K562 (cell line): ENCODE results near the gene CD164L2. TPM values are rescaled to one million over a fixed set of nuclear protein-coding genes. Genes with fewer than 3 reads are reported as not detected.

Experiments
- ETV1 ChIP-seq: fragments of 450-650 bp; conservative IDR thresholded peaks from 2 replicates; pipeline ENCODE4 v1.6.1; 2016; ENCODE audit warnings: missing genetic modification characterization, control low read depth, low read depth, missing compliant biosample characterization
- FOXA1 ChIP-seq: fragments of 450-650 bp; IDR thresholded peaks from 2 replicates; pipeline ENCODE4 v1.6.1; 2016; ENCODE audit warnings: mild to moderate bottlenecking, borderline replicate concordance
- JUN ChIP-seq, 2 experiments: sonication (generic) in 1 of 2; formaldehyde crosslinking in 1 of 2; IDR thresholded peaks; 2 replicates each; pipeline versions ENCODE4 v1.6.1 to v1.8.0; 2012 to 2022; ENCODE audit warnings: borderline replicate concordance in 2 of 2, mild to moderate bottlenecking in 2 of 2, improper control_type of control experiment in 1 of 2, low read depth in 1 of 2, low read length in 1 of 2, missing genetic modification reagents in 1 of 2
- PYGO2 ChIP-seq: fragments of 450-650 bp; IDR thresholded peaks from 2 replicates; pipeline ENCODE4 v1.6.1; 2016; ENCODE audit warnings: mild to moderate bottlenecking, missing genetic modification characterization, moderate library complexity, missing compliant biosample characterization
- RBM25 ChIP-seq: fragments of 200-400 bp; formaldehyde crosslinking; IDR thresholded peaks from 2 replicates; pipeline ENCODE4 v1.6.1; 2018; ENCODE audit warnings: low read length, low read depth, moderate library complexity; ENCODE audit not compliant: severe bottlenecking
- SMAD2 ChIP-seq: fragments of 150-350 bp; IDR thresholded peaks from 2 replicates; pipeline ENCODE4 v1.6.1; 2014; ENCODE audit warnings: low read depth, mild to moderate bottlenecking, low read length
- SMARCA4 ChIP-seq: fragments of 450-650 bp; IDR thresholded peaks from 2 replicates; pipeline ENCODE4 v1.6.1; 2016
- TAL1 ChIP-seq: fragments of 450-650 bp; IDR thresholded peaks from 2 replicates; pipeline ENCODE4 v1.6.1; 2016; ENCODE audit warnings: mild to moderate bottlenecking
- ZKSCAN8 ChIP-seq: fragments of 200-800 bp; sonication (Bioruptor generic); IDR thresholded peaks from 2 replicates; pipeline ENCODE4 v1.6.1; 2016; ENCODE audit warnings: missing genetic modification characterization, missing compliant biosample characterization
- ZNF445 ChIP-seq: fragments of 250-450 bp; sonication (Bioruptor Pico); IDR thresholded peaks from 2 replicates; pipeline ENCODE4 v1.4.0; 2020; ENCODE audit warnings: low read depth, mild to moderate bottlenecking, moderate library complexity
- ZNF695 ChIP-seq: fragments of 450-650 bp; formaldehyde crosslinking; IDR thresholded peaks from 2 replicates; pipeline ENCODE4 v1.4.0; 2020; ENCODE audit warnings: mild to moderate bottlenecking, moderate library complexity
- ZNF766 ChIP-seq: fragments of 200-800 bp; sonication (Bioruptor generic); conservative IDR thresholded peaks from 2 replicates; pipeline ENCODE4 v1.6.1; 2016; ENCODE audit warnings: missing genetic modification characterization, missing compliant biosample characterization
- polyA plus RNA-seq, 8 experiments: library from polyadenylated mRNA; depleted of rRNA in 4 of 8; stranded (reverse) in 5 of 8; unstranded in 3 of 8; fragments of >200 nt; fragmentation: Nextera tagmentation in 2 of 8; fragmentation: Illumina TruSeq in 1 of 8; extraction: Ambion mirVana in 2 of 8; extraction: Trizol in 1 of 8; gene quantifications; 2 replicates each; pipeline versions ENCODE4 v1.2.1 to v1.2.3, GENCODE V29; 2011 to 2014; ENCODE audit warnings: inconsistent platforms in 1 of 8, missing spikeins in 1 of 8
- total RNA-seq, 7 experiments: library from RNA; depleted of rRNA in 6 of 7; stranded (reverse); fragments of >200 nt in 6 of 7; fragmentation: Illumina TruSeq in 2 of 7; extraction: Trizol in 2 of 7; gene quantifications; 2 replicates each; pipeline versions ENCODE4 v1.2.1 to v1.2.3, GENCODE V29; 2011 to 2021; ENCODE audit warnings: low replicate concordance in 1 of 7
- TF ChIP-seq, protein P1 (sequence below): fragments of 450-650 bp; formaldehyde crosslinking; IDR thresholded peaks from 2 replicates; pipeline ENCODE4 v1.4.0; 2022; ENCODE audit warnings: missing genetic modification characterization
- TF ChIP-seq, protein P2 (sequence below): fragments of 200-400 bp; formaldehyde crosslinking; IDR thresholded peaks from 2 replicates; pipeline ENCODE4 v1.6.1; 2017; ENCODE audit warnings: mild to moderate bottlenecking, low read depth, low read length, moderate library complexity

CD164L2 gene
- total and polyA plus RNA-seq, 9 of the 15 experiments (the other 6 are each of a cell fraction or from before 2014, with no cell fraction given), result 0.08 to 0.92 (median 0.38) TPM; not detected in 1

DNA sequence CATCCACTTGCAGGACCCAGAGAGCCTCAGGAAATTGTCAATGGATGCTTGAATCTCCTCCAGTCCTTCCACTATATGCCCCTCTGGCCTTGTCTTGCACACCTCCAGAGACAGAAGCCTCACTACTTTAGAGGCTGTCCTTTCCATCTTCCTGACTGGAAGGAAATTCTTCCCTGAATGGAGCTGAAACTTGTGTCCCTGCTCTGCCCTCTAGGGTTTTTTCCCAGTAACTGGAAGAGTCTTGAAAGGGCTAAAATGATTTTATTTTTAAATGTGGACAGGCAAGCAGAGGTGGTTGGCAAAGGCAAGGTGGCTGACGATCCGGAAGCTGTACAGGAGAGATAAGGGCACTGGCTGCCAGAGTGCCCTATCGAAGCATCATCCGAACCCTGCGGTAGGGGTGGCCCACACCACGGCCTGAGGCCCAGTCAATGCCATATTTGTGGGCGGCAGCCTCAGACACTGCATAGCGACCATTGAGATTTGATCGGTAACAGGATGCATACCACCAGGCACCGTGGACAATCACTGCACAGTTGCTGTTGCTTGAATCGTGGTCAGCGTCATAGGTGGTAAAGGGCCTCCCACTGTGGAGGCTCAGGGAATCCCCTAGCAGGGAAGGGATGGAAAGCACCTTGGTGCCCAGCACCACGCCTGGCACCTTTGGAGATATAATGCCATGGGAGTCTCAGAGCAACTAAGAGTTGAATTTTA lies 14.1 kb downstream of the CD164L2 start (continued):
- no peak for TF ChIP-seq ZKSCAN8 (CRISPR knock-in tag)
- TF ChIP-seq, protein P1, sequence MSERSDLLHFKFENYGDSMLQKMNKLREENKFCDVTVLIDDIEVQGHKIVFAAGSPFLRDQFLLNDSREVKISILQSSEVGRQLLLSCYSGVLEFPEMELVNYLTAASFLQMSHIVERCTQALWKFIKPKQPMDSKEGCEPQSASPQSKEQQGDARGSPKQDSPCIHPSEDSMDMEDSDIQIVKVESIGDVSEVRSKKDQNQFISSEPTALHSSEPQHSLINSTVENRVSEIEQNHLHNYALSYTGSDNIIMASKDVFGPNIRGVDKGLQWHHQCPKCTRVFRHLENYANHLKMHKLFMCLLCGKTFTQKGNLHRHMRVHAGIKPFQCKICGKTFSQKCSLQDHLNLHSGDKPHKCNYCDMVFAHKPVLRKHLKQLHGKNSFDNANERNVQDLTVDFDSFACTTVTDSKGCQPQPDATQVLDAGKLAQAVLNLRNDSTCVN, result no peak
- TF ChIP-seq PYGO2 (tag), result no peak
- TF ChIP-seq SMAD2, result no peak
- TF ChIP-seq ZNF766 (CRISPR knock-in tag), result no peak
- TF ChIP-seq SMARCA4, result 0 out of 2 replicates have a peak, but pooled peaks have one; percentile 14
- TF ChIP-seq JUN (IDR thresholded peaks at IDR 0.05; ENCODE audit: borderline replicate concordance, low read depth, low read length), result no peak
- TF ChIP-seq JUN (CRISPR knock-in tag; IDR thresholded peaks at IDR 0.05; ENCODE audit: borderline replicate concordance), result no peak
- TF ChIP-seq ETV1 (tag), result 0 out of 2 replicates have a peak, but pooled peaks have one; percentile 12
- TF ChIP-seq ZNF695 (CRISPR knock-in tag), result no peak
- TF ChIP-seq ZNF445 (CRISPR knock-in tag), result no peak
- no peak for TF ChIP-seq TAL1
- no peak for TF ChIP-seq FOXA1
- TF ChIP-seq RBM25, result no peak
- TF ChIP-seq, protein P2, sequence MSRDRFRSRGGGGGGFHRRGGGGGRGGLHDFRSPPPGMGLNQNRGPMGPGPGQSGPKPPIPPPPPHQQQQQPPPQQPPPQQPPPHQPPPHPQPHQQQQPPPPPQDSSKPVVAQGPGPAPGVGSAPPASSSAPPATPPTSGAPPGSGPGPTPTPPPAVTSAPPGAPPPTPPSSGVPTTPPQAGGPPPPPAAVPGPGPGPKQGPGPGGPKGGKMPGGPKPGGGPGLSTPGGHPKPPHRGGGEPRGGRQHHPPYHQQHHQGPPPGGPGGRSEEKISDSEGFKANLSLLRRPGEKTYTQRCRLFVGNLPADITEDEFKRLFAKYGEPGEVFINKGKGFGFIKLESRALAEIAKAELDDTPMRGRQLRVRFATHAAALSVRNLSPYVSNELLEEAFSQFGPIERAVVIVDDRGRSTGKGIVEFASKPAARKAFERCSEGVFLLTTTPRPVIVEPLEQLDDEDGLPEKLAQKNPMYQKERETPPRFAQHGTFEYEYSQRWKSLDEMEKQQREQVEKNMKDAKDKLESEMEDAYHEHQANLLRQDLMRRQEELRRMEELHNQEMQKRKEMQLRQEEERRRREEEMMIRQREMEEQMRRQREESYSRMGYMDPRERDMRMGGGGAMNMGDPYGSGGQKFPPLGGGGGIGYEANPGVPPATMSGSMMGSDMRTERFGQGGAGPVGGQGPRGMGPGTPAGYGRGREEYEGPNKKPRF, result no peak
